Left lung (tissue), 10 donors: ENCODE data around the gene FOXK2. TPM values are rescaled to one million over a fixed set of nuclear protein-coding genes. Genes with fewer than 3 reads are reported as not detected.
"Not testable (repeated sequence)": the region's sequence is repeated elsewhere in the genome, so short reads cannot be mapped to it uniquely, and the experiment has no call there.

Experiments used
- ATAC-seq: fragments of 200-7000 bp; cut with Tn5 transposase; one replicate; pipeline ENCODE4 v1.9.1; 2020; ENCODE audit warnings: moderate library complexity
- DNase-seq, 4 donors: peaks; one replicate each; pipeline ENCODE4 v3.0.0-alpha.2; 2013 to 2020
- H3K27ac ChIP-seq, 2 donors: fragments of 200-600 bp; sonication (generic) in 1 of 2; one replicate each; pipeline versions ENCODE4 v1.5.0 to v1.8.0; 2020 to 2021
- H3K27me3 ChIP-seq, 2 donors: fragments of 200-600 bp; sonication (generic) in 1 of 2; one replicate each; pipeline versions ENCODE4 v1.5.0 to v1.8.0; 2020 to 2021
- H3K36me3 ChIP-seq, 2 donors: fragments of 200-600 bp; sonication (generic) in 1 of 2; one replicate each; pipeline versions ENCODE4 v1.5.0 to v1.8.0; 2020 to 2021
- H3K4me1 ChIP-seq, 2 donors: fragments of 200-600 bp; one replicate each; pipeline ENCODE4 v1.8.0; 2021
- H3K4me3 ChIP-seq, 2 donors: fragments of 200-600 bp; sonication (generic) in 1 of 2; one replicate each; pipeline versions ENCODE4 v1.5.0 to v1.8.0; 2020 to 2021; ENCODE audit warnings: mild to moderate bottlenecking in 1 of 2
- H3K9me3 ChIP-seq, 2 donors: fragments of 200-600 bp; sonication (generic) in 1 of 2; one replicate each; pipeline versions ENCODE4 v1.5.0 to v1.8.0; 2020 to 2021
- CTCF ChIP-seq, 2 donors: fragments of 200-600 bp; sonication (generic) in 1 of 2; IDR thresholded peaks; one replicate each; pipeline versions ENCODE4 v1.5.0 to v1.8.0; 2021; ENCODE audit warnings: antibody characterized with exemption in 2 of 2
- intact Hi-C, 2 donors: fragments of 100-400 bp; cut with DNase I; formaldehyde crosslinking; loops; one replicate each; pipeline versions ENCODE4 v1.11.2 to v1.14.2; 2022
- polyA plus RNA-seq, 6 donors: library from polyadenylated mRNA; unstranded; fragments of 120-200 nt; gene quantifications; one replicate each; pipeline ENCODE4 v1.2.1, GENCODE V29; 2013; ENCODE audit not compliant: insufficient read length in 6 of 6
- total RNA-seq, 2 donors: library from RNA; stranded (reverse); fragmentation: NEBNext Ultra II Directional; extraction: Animal tissue kit (Norgen Biotek cat#: 25700); gene quantifications; one replicate each; pipeline ENCODE4 v1.2.1, GENCODE V29; 2021
- donor health status: DM: no; HTN: yes; CAD: no.
- donor health status: DM: no; HTN: no; CAD: no.

FOXK2 gene
- total and polyA plus RNA-seq, 8 donors: 31.2 to 57.0 (median 38.1) TPM

DNA sequence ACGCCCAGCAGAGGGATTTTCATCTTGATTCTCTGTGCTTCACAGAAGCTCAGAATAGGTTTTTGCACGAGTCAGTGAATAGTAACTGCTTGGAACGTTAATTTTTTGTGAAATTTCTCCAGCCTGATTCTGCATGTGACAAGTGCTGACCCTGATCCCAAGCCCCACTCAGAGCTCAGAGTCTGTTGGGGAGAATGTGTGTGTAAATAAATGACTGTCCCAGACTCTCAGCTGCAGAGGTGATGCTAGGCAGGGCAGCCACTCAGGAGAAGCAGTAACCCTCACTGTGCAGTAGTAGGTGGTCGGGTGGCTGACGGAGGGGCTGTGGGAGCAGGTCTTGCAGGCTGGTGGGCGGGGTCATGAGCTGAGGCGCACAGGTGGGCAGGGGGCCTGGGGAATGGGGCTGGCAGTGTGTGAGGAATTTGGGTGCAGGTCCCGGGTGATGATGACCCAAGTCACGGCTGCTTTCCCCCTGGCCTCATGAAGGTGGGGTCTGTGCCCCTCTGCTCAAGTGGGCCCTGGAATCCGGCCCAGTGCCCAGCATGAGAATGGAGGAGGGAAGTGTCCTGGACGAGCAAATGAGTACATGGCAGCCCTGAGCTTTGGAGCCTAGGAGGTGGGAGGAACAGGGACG, 16.3 kb upstream of the FOXK2 start:
- Histone ChIP-seq H3K4me1 (peaks cover 0 to 14% of the 10 kb centered on the region in 2 donors), H3K27ac (no peak overlapping the region), H3K36me3 (no peaks in the 10 kb centered on the region), H3K4me3 (no peak overlapping the region), H3K9me3 (no peaks in the 10 kb centered on the region), H3K27me3 (no peaks in the 10 kb centered on the region)
- intact Hi-C loops: no loop called here
- TF ChIP-seq CTCF (IDR thresholded peaks at IDR 0.05): no peak
- DNase-seq (no peak), ATAC-seq (no peak)

GRCh38 chr17:82503728-82504308, 15.7 kb upstream of the FOXK2 start:
- TF ChIP-seq CTCF (IDR thresholded peaks at IDR 0.05): no peak
- no peak for ATAC-seq
- no peak for DNase-seq
- Histone ChIP-seq H3K27ac (no peak overlapping the region), H3K36me3 (no peaks in the 10 kb centered on the region), H3K27me3 (no peaks in the 10 kb centered on the region), H3K9me3 (no peaks in the 10 kb centered on the region), H3K4me3 (no peak overlapping the region), H3K4me1 (peaks cover 0 to 9% of the 10 kb centered on the region in 2 donors)
- intact Hi-C loops: no loop called here

- ATAC-seq: no peak
- Histone ChIP-seq H3K4me3 (no peak overlapping the region), H3K27me3 (no peaks in the 10 kb centered on the region), H3K27ac (no peak overlapping the region), H3K36me3 (no peaks in the 10 kb centered on the region), H3K9me3 (no peaks in the 10 kb centered on the region), H3K4me1 (peaks cover 0 to 3% of the 10 kb centered on the region in 2 donors)
- DNase-seq: no peak
- no peak for TF ChIP-seq CTCF (IDR thresholded peaks at IDR 0.05)
- intact Hi-C loops: no loop called here
Measured at GRCh38 chr17:82505296-82505695, 14.2 kb upstream of the FOXK2 start.

- ATAC-seq, H3K4me3 ChIP-seq, H3K27me3 ChIP-seq, DNase-seq, H3K36me3 ChIP-seq, H3K4me1 ChIP-seq, H3K27ac ChIP-seq, intact Hi-C loops, H3K9me3 ChIP-seq: not testable (repeated sequence)
Measured at GRCh38 chr17:82506402-82506801, 13.1 kb upstream of the FOXK2 start.

GRCh38 chr17:82507631-82508175, 11.8 kb upstream of the FOXK2 start:
- intact Hi-C loops: no loop called here
- no peak for ATAC-seq
- no peaks in the 10 kb centered on the region for H3K9me3 ChIP-seq
- no peaks in the 10 kb centered on the region for H3K36me3 ChIP-seq
- H3K4me1 ChIP-seq: peaks cover 0 to 3% of the 10 kb centered on the region in 2 donors
- no peak overlapping the region for H3K4me3 ChIP-seq
- no peak overlapping the region for H3K27ac ChIP-seq
- no peak for DNase-seq
- no peaks in the 10 kb centered on the region for H3K27me3 ChIP-seq
- no peak for TF ChIP-seq CTCF (IDR thresholded peaks at IDR 0.05)

DNA sequence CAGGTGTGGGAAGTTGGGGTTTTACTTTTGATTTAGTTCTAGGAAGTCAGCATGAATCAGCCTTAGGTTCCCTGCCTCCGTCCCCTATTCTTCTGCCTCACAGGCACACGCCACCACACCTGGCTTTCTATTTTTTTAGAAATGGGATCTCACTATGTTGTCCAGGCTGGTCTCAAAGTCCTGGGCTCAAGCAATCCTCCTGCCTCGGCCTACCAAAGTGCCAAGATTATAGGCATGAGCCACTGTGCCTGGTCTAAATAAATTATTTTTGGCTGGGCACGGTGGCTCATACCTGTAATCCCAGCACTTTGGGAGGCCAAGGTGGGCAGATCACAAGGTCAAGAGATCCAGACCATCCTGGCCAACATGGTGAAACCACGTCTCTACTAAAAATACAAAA, 7.9 kb upstream of the FOXK2 start:
- H3K4me3 ChIP-seq, H3K9me3 ChIP-seq, H3K4me1 ChIP-seq, ATAC-seq, DNase-seq, H3K27me3 ChIP-seq, H3K36me3 ChIP-seq, intact Hi-C loops, H3K27ac ChIP-seq: not testable (repeated sequence)

DNA sequence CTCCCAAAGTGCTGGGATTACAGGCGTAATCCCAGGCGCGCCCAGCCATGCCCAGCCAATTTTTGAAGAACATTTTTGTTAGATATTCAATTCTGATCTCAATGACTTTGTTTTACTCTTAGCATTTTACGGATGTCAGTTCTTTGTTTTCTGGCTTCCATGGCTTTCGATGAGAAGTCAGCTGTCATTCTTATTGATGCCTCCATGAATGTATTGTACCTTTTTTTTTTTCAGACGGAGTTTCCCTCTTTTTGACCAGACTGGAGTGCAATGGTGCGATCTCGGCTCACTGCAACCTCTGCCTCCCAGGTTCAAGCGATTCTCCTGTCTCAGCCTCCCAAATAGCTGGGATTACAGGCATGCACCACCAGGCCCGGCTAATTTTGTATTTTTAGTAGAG, 5.7 kb upstream of the FOXK2 start:
- H3K4me1 ChIP-seq, H3K4me3 ChIP-seq, H3K27ac ChIP-seq, H3K36me3 ChIP-seq, H3K27me3 ChIP-seq, DNase-seq, H3K9me3 ChIP-seq, ATAC-seq, intact Hi-C loops: not testable (repeated sequence)
